Transverse colon (tissue), 4 donors: ENCODE measurements around the gene SURF6. TPM values are rescaled to one million over a fixed set of nuclear protein-coding genes. Genes with fewer than 3 reads are reported as not detected.
"Not testable (repeated sequence)": the region's sequence is repeated elsewhere in the genome, so short reads cannot be mapped to it uniquely, and the experiment has no call there.

Source experiments
- DNase-seq: peaks from one replicate; pipeline ENCODE4 v3.0.0-alpha.2; 2019
- H3K27ac ChIP-seq, 4 donors: fragments of 200-600 bp; sonication (generic); 2 replicates each; pipeline ENCODE4 v1.5.1; 2016 to 2018; ENCODE audit warnings: inconsistent platforms in 4 of 4
- H3K27me3 ChIP-seq: fragments of 200-600 bp; sonication (generic); 2 replicates; pipeline ENCODE4 v1.5.1; 2017; ENCODE audit warnings: inconsistent platforms
- H3K36me3 ChIP-seq, 4 donors: fragments of 200-600 bp; sonication (generic); 2 replicates each; pipeline ENCODE4 v1.5.1; 2017 to 2019; ENCODE audit warnings: inconsistent platforms in 4 of 4
- H3K4me1 ChIP-seq, 4 donors: fragments of 200-600 bp; sonication (generic); 2 replicates each; pipeline ENCODE4 v1.5.1; 2017 to 2020; ENCODE audit warnings: inconsistent platforms in 4 of 4
- H3K4me3 ChIP-seq, 4 donors: fragments of 200-600 bp; sonication (generic); 1 replicate in 1 of 4; 2 replicates in 3 of 4; pipeline versions ENCODE4 v1.5.1 to v1.6.1; 2017 to 2019; ENCODE audit warnings: inconsistent platforms in 4 of 4
- H3K9me3 ChIP-seq, 2 donors: fragments of 200-600 bp; sonication (generic); 2 replicates each; pipeline ENCODE4 v1.5.1; 2017 to 2019; ENCODE audit warnings: inconsistent platforms in 2 of 2
- EP300 ChIP-seq: sonication (generic); formaldehyde crosslinking; IDR thresholded peaks from one replicate; pipeline ENCODE4 v1.6.1; 2017; ENCODE audit warnings: antibody characterized with exemption, low read depth
- POLR2A ChIP-seq: fragments of 450-650 bp; IDR thresholded peaks from one replicate; pipeline ENCODE4 v1.6.1; 2016; ENCODE audit warnings: antibody characterized with exemption, mild to moderate bottlenecking, moderate library complexity
- POLR2AphosphoS5 ChIP-seq, 3 donors: sonication (generic); formaldehyde crosslinking; IDR thresholded peaks; one replicate each; pipeline ENCODE4 v1.6.1; 2016; ENCODE audit warnings: antibody characterized with exemption in 3 of 3
- WGBS, 2 donors: methylation state at CpG; one replicate each; pipeline ENCODE4 v1.1.5; 2018; ENCODE audit warnings: low coverage in 1 of 2; 5-methylcytosine and 5-hydroxymethylcytosine counted together
- in situ Hi-C, 4 donors: fragments of 200-750 bp; cut with MboI; loops; one replicate each; pipeline versions ENCODE4 v1.15.0 to v1.15.1; 2017; ENCODE audit warnings: low sequenced_read_pairs in 3 of 4, low pct_ligation_motif_present in 1 of 4, low pct_unique_long_range_greater_than_20kb in 1 of 4
- intact Hi-C: fragments of 100-400 bp; cut with DNase I; formaldehyde crosslinking; loops from one replicate; pipeline ENCODE4 v1.15.1; 2023; ENCODE audit warnings: low total_unique reads
- total RNA-seq, 4 donors: library from RNA; depleted of rRNA; stranded (reverse); fragments of >200 nt; gene quantifications; one replicate each; pipeline ENCODE4 v1.1.0, GENCODE V29; 2016
- TF ChIP-seq, protein P1 (sequence below), 5 experiments: fragments of 200-600 bp in 3 of 5; fragments of 450-650 bp in 2 of 5; sonication (generic) in 3 of 5; IDR thresholded peaks; 1 replicate in 2 of 5; 2 replicates in 3 of 5; pipeline ENCODE4 v1.5.1; 2016 to 2017; ENCODE audit warnings: antibody characterized with exemption in 5 of 5, inconsistent platforms in 3 of 5, mild to moderate bottlenecking in 2 of 5, moderate library complexity in 1 of 5

The SURF6 gene
- total RNA-seq, 4 donors from 2014 or later: 18.1 to 61.3 (median 22.5) TPM

GRCh38 chr9:133320421-133320881 is 15.5 kb downstream of the SURF6 start:
- intact Hi-C loops (no loop called here), in situ Hi-C loops (loop anchor here in 3 of 4 donors (5.0 to 10.0 kb wide), 2 partner anchors 133 to 136 kb away; no protein-coding TSS in a partner anchor)
- Histone ChIP-seq H3K4me3 (no peak overlapping the region), H3K27me3 (no peaks in the 10 kb centered on the region), H3K4me1 (no peaks in the 10 kb centered on the region), H3K27ac (no peak overlapping the region), H3K36me3 (no peaks in the 10 kb centered on the region), H3K9me3 (no peaks in the 10 kb centered on the region)
- no peak for TF ChIP-seq POLR2AphosphoS5 (IDR thresholded peaks at IDR 0.05)
- no peak for TF ChIP-seq EP300
- no peak for TF ChIP-seq POLR2A
- TF ChIP-seq, protein P1, sequence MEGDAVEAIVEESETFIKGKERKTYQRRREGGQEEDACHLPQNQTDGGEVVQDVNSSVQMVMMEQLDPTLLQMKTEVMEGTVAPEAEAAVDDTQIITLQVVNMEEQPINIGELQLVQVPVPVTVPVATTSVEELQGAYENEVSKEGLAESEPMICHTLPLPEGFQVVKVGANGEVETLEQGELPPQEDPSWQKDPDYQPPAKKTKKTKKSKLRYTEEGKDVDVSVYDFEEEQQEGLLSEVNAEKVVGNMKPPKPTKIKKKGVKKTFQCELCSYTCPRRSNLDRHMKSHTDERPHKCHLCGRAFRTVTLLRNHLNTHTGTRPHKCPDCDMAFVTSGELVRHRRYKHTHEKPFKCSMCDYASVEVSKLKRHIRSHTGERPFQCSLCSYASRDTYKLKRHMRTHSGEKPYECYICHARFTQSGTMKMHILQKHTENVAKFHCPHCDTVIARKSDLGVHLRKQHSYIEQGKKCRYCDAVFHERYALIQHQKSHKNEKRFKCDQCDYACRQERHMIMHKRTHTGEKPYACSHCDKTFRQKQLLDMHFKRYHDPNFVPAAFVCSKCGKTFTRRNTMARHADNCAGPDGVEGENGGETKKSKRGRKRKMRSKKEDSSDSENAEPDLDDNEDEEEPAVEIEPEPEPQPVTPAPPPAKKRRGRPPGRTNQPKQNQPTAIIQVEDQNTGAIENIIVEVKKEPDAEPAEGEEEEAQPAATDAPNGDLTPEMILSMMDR (IDR thresholded peaks at IDR 0.05): no peak
- WGBS, 2 donors: 75% methylated on average over 13 of the region's 13 CpGs; no CpG with 5 or more reads in 1 of the 2 donors
- DNase-seq: no peak

GRCh38 chr9:133317551-133317950 is 18.4 kb downstream of the SURF6 start:
- H3K9me3 ChIP-seq, H3K36me3 ChIP-seq, H3K4me3 ChIP-seq, in situ Hi-C loops, H3K27me3 ChIP-seq, DNase-seq, H3K4me1 ChIP-seq, H3K27ac ChIP-seq, intact Hi-C loops: not testable (repeated sequence)
- WGBS, 2 donors: 67% methylated on average over 7 of the region's 13 CpGs; no CpG with 5 or more reads in 1 of the 2 donors

DNA sequence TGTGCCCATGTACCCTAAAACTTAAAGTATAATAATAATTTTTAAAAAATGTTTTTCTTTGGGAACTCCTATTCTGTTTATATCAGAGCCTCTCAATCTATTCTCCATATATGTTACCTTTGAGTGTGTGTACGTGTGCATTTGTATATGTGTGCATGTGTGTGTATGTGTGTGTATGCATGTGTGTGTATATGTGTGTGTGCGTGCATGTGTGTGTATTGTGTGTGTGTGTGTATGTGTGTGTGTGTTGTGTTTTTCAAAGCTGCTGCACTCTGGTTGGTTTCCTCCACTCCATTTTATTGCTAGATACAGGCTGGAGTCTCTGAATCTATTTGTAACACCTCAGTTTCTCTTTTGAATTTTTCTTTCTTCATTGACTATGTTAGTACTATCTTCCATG is 20.0 kb downstream of the SURF6 start:
- no peak for TF ChIP-seq EP300
- TF ChIP-seq, protein P1 (IDR thresholded peaks at IDR 0.05): no peak
- TF ChIP-seq POLR2AphosphoS5 (IDR thresholded peaks at IDR 0.05): no peak
- TF ChIP-seq POLR2A: no peak
- Histone ChIP-seq H3K4me1 (no peaks in the 10 kb centered on the region), H3K4me3 (no peak overlapping the region), H3K27me3 (no peaks in the 10 kb centered on the region), H3K36me3 (no peaks in the 10 kb centered on the region), H3K9me3 (no peaks in the 10 kb centered on the region), H3K27ac (no peak overlapping the region)
- intact Hi-C loops (no loop called here), in situ Hi-C loops (no loop called here)
- DNase-seq: no peak
- WGBS, 2 donors: 60 to 74% methylated on average over 2 of the region's 2 CpGs

DNA sequence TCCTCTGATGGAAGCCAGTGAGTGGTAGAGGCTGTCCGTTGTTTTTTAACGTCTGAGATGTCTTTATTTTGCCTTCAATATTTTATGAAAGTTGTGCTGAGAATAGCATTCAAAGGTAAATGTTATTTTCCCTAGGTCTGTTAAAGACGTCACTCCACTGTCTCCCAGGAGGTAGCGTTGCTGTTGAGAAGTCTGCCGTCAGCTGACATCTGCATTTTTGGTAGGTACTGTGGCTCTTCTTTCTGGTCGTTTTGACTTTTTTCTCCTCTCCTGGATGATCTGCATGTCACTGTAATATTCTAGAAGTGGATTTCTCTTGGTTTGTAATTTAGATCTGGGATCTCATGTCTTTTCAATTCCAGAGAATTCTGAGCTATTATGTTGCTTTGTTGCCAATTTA is 26.4 kb downstream of the SURF6 start:
- WGBS, 2 donors: 87 to 93% methylated on average over 6 of the region's 6 CpGs
- Histone ChIP-seq H3K27ac (no peak overlapping the region), H3K36me3 (no peaks in the 10 kb centered on the region), H3K4me3 (no peak overlapping the region), H3K27me3 (no peaks in the 10 kb centered on the region), H3K4me1 (no peaks in the 10 kb centered on the region), H3K9me3 (no peaks in the 10 kb centered on the region)
- in situ Hi-C loops: no loop called here
- DNase-seq: no peak
- TF ChIP-seq EP300 (no peak), POLR2AphosphoS5 (IDR thresholded peaks at IDR 0.05) (no peak), POLR2A (no peak)
- TF ChIP-seq, protein P1 (IDR thresholded peaks at IDR 0.05): no peak
- intact Hi-C loops: no loop called here

DNA sequence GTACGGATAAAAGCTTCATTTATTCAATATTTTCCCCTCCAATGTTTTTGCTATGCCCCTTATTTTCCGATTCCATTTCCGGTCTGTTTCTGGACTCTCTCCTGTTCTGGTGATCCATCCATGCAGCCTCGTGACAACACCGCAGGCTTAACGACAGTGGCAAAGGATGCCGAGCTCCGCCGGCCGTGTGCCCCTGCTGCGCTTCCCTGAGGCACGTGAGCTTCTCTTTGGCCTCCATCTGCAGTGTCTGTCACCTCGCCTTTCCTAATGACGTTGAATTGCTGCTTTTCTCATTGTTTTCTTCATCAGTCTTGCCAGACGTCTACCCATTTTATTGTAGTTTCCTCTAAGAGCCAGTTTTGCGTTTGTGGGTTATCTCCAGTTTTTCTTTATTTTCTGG is 28.7 kb downstream of the SURF6 start:
- Histone ChIP-seq H3K4me1 (no peaks in the 10 kb centered on the region), H3K27ac (no peak overlapping the region), H3K36me3 (no peaks in the 10 kb centered on the region), H3K4me3 (no peak overlapping the region), H3K27me3 (no peaks in the 10 kb centered on the region), H3K9me3 (no peaks in the 10 kb centered on the region)
- intact Hi-C loops: no loop called here
- WGBS, 2 donors: 74 to 76% methylated on average over 8 to 16 of the region's 16 CpGs
- in situ Hi-C loops: no loop called here
- DNase-seq: no peak
- no peak for TF ChIP-seq POLR2AphosphoS5 (IDR thresholded peaks at IDR 0.05)
- TF ChIP-seq, protein P1 (IDR thresholded peaks at IDR 0.05): no peak
